ENCODE results near the gene B3GNT4.
"Not testable (repeated sequence)": the region's sequence is repeated elsewhere in the genome, so short reads cannot be mapped to it uniquely, and the experiment has no call there.

B3GNT4 gene

GRCh38 chr12:122189626-122190475 is 13.7 kb upstream of the B3GNT4 start:
- DNase-seq, result no peak

DNA sequence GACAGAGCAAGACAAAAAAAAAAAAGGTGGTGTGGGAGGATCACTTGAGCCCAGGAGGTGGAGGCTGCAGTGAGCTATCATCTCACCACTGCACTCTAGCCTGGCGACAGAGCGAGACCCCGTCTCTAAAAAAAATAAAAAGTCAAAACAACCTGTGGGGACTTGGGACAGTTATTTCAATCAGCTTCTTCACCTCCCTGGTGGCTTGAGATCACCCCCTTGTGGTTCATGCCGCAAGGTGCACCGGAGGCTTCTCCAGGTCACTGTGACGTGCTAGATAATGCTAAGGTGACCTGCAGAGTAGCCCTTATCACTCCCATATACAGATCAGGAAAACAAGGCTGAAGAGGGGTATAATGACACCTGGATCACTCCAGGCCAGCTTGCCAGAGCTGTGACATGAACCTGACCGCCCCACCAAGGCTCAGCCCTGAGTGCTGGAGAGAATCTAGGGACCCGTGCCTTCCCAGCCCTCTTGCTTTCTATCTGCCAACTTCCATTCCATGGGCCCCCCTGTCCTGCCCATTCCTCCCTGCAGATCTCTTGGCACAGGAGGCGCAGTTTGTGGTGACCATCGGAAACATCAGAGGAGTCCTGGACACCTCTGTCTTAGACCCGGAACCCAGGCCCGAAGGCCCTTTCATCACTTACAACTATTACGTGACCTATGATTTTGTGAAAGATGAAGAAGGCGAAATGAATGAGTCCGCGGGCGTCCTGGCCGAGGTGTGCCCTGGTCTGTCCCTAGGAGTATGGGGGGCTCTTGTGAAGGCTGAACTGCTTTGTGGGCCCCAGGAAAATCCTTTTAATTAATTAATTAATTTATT is 12.5 kb upstream of the B3GNT4 start:
- DNase-seq, result peak; percentile 42 to 76 (median 68)

- no peak for DNase-seq
Observed at GRCh38 chr12:122192441-122192840, 11.1 kb upstream of the B3GNT4 start.

GRCh38 chr12:122194804-122195203 is 8.7 kb upstream of the B3GNT4 start:
- no peak for DNase-seq

DNA sequence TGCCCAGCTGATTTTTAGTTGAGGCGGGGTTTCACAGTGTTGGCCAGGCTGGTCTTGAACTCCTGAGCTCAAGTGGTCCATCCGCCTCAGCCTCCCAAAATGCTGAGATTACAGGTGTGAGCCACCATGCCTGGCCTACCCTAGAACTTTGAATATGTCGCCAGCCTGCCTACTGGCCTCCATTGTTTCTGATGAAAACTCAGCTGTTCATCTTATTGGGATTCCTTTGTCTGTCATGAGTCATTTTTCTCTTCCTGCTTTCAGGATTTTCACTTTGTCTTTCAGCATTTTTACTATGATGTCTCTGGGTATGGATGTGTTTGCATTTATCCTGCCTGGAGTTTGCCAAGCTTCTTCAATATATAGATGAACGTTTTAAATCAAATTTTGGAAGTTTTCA is 8.1 kb upstream of the B3GNT4 start:
- DNase-seq, result no peak

DNA sequence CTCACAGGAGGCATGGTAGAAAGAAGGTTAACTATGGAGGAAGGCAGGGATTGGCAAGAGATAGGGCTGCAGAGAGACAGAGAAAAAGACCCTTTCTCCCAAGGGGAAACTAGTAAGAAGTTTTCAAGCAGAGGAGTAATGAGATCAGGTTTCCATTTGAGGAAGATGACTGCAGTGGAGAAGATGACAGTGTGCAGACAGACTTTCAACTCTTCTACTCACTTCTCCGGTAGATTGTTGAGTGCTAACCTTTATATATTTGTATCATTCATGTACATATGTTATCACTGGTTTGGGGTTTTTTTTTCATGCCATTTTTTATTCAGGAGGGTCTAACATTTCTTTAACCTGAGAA is 5.9 kb upstream of the B3GNT4 start:
- DNase-seq, result no peak

GRCh38 chr12:122199484-122200355 is 3.8 kb upstream of the B3GNT4 start:
- DNase-seq, result no peak

- DNase-seq, result no peak
Observed at GRCh38 chr12:122200541-122201175, 2.9 kb upstream of the B3GNT4 start.

- no peak for DNase-seq
Observed at GRCh38 chr12:122201381-122201780, 2.1 kb upstream of the B3GNT4 start.

DNA sequence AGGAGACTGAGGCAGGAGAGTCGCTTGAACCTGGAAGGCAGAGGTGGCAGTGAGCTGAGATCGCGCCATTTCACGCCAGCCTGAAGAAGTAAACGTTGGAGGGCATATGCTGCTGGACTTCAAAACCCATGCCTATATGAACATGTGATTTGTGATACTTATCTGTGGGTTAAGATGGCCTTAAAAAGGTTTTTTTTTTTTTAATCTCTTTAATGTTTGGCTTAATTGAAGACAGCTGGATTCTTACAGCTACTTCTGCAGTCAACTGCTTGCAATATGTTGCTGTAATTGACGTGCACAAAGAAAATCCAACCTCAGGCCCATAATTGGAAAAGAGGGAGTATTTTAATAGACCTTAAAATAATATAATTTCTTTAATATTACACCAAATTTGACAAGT is 1.5 kb upstream of the B3GNT4 start:
- DNase-seq, result no peak

DNA sequence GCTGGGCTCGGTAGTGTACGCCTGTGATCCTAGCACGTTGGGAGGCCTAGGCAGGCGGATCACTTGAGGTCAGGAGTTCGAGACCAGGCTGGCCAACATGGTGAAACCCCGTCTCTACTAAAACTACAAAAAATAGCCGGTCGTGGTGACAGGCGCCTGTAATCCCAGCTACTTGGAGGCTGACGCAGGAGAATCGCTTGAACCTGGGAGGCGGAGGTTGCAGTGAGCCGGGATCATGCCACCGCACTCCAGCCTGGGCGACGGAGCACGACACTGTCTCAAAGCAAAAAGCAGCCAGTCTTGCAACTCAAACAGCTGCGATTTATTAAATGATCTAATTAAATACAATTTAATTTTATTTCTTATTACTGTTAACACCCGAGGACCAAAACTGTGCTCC is 698 bp upstream of the B3GNT4 start:
- not testable (repeated sequence) for DNase-seq

DNA sequence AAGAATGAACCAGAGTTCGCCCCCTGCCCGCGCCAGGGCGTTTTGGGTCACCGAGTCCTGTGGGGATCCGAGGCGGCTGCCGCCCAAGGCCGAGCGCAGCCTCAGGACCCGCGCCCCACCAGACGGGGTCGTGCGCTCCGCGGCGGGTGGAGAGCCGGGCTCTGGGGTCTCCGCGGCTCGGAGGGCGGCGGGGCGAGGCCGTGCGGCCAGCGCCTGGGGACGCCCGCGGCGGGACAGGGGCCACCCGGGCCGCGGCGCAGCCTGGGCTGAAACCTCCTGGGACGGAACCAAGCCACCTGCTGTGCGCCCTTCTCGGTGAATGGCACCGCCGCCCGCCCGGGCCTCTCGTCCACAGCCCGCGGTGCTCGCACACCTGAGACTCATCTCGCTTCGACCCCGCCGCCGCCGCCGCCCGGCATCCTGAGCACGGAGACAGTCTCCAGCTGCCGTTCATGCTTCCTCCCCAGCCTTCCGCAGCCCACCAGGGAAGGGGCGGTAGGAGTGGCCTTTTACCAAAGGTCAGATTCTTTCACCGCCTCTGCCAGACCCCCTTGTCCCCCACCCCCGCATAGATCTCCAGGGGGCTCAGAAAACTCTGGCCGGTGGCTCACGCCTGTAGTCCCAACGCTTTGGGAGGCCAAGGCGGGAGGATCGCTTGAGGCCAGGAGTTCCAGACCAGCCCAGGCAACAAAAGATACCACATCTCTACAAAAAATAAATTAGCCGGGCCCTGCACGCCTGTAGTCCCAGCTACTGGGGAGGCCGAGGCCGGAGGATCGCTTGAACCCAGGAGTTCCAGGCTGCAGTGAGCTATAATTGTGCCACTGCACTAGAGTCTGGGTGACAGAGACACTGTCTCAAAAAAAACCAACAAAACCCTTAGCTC is 901 bp downstream of the B3GNT4 start:
- DNase-seq, result peak in 2 of 3 experiments; percentile 63 to 75

- DNase-seq, result peak in 1 of 3 experiments; percentile 35
Observed at GRCh38 chr12:122205053-122205925, 1.8 kb downstream of the B3GNT4 start.

DNA sequence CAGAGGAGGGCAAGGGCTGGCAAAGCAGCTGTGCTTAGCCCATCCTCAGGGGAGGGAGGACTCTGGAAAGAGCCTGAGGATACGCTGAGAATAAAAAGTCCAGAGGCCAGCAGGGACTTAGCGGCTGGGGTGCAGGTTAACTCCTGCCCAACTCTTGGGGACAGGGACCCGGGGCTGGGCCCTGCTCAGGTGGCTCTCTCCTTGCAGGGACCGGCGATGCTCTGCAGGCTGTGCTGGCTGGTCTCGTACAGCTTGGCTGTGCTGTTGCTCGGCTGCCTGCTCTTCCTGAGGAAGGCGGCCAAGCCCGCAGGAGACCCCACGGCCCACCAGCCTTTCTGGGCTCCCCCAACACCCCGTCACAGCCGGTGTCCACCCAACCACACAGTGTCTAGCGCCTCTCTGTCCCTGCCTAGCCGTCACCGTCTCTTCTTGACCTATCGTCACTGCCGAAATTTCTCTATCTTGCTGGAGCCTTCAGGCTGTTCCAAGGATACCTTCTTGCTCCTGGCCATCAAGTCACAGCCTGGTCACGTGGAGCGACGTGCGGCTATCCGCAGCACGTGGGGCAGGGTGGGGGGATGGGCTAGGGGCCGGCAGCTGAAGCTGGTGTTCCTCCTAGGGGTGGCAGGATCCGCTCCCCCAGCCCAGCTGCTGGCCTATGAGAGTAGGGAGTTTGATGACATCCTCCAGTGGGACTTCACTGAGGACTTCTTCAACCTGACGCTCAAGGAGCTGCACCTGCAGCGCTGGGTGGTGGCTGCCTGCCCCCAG is 2.8 kb downstream of the B3GNT4 start:
- no peak for DNase-seq

GRCh38 chr12:122206976-122207375 is 3.5 kb downstream of the B3GNT4 start:
- DNase-seq, result no peak

DNA sequence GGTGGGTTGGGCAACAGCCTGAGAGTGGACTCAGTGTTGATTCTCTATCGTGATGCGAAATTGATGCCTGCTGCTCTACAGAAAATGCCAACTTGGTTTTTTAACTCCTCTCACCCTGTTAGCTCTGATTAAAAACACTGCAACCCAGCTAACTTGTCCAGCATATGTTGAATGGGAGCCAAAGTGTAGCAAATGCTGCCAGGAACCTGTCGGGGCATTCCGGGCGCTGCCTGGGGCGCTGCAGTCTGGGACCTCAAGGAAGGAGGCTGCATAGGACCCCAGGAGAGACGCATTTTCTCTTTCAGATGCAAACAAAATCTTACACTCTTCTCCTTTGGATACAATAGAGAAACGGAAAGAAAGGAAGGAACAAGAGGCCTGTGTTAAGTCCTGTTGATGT is 3.9 kb downstream of the B3GNT4 start:
- DNase-seq, result no peak

GRCh38 chr12:122208073-122208820 is 4.7 kb downstream of the B3GNT4 start:
- no peak for DNase-seq

GRCh38 chr12:122215771-122216170 is 12.3 kb downstream of the B3GNT4 start:
- DNase-seq, result no peak

DNA sequence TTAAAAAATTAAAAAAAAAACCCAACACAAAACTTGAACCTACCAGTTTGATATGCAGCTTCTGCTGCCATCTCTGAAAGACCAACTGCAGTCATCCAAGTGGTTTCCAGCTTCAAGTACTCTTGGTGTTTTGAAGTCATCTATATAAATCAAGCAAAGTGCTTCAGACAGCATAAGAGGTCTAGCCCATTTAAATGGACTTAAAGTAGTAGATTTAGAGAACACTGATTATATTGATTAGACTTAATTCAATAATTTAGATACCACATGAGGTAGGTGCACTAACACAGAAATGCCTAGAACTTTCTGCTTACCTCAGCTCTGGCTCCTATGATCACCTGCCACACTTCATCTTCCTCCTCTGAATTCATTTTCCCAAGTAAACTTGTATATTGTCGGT is 12.9 kb downstream of the B3GNT4 start:
- DNase-seq, result no peak

Data from NCI-H1417 (cell line).